ENCODE results near the gene CAST.

DNA sequence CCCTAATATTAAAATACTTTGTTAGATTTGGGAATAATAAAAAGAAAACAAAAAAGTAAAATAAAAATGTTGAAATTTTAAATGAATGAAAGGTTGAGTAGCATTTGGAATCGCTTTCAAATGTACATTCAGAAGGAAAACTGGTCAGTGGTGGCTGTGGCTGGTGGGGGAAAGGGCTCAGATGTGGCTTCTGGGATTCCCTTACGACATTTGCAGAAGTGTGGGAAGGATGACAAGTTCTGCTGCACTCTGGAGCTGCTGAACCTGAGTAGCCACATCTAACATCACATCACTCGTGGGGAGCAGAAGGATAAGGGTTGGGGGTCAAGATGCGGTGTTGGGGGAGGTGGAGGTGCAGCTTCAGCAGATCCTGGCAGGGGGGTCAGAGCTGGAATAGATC, 25.6 kb upstream of the CAST start:
- TF ChIP-seq SUZ12 (IDR thresholded peaks at IDR 0.05; ENCODE audit: extremely low read depth, insufficient read depth, insufficient read length) (no peak), ZNF274 (IDR thresholded peaks at IDR 0.05; ENCODE audit: low read depth, low read length) (no peak)

Measured in NT2/D1 (cell line).